PC-3 (cell line): ENCODE results near the gene PRMT1. TPM values are rescaled to one million over a fixed set of nuclear protein-coding genes. Genes with fewer than 3 reads are reported as not detected.

ENCODE experiments used
- ATAC-seq: fragments of 200-7000 bp; cut with Tn5 transposase; 2 replicates; pipeline ENCODE4 v1.9.1; 2020; ENCODE audit warnings: mild to moderate bottlenecking, moderate library complexity
- BruUV-seq: library from RNA; stranded (reverse); fragments of 400-500 nt; replicated peaks from 2 replicates; lab custom pipeline; 2021; lab: Mats Ljungman, UMichigan
- CTCF ChIA-PET: fragments of 300-600 bp; sonication (Branson Sonifier 250); formaldehyde crosslinking; loops from one replicate; lab custom pipeline; 2022; ENCODE audit warnings: antibody characterized with exemption; lab: Charles Lee
- POLR2A ChIA-PET: fragments of 300-600 bp; sonication (Branson Sonifier 250); formaldehyde crosslinking; loops from one replicate; lab custom pipeline; 2022; ENCODE audit warnings: antibody characterized with exemption; ENCODE audit not compliant: unreplicated experiment; lab: Charles Lee
- DNase-seq: peaks from one replicate; pipeline ENCODE4 v3.0.0-alpha.2; 2015
- H2AFZ ChIP-seq: fragments of 300-600 bp; sonication (generic); 2 replicates; pipeline ENCODE4 v1.6.0; 2016; ENCODE audit warnings: antibody characterized with exemption, low read length
- H3F3A ChIP-seq: fragments of 300-600 bp; sonication (generic); one replicate; pipeline ENCODE4 v1.6.0; 2017; ENCODE audit warnings: antibody characterized with exemption, low read length, control low read depth, mild to moderate bottlenecking; ENCODE audit not compliant: unreplicated experiment
- H3K27ac ChIP-seq: fragments of 300-600 bp; sonication (generic); 2 replicates; pipeline ENCODE4 v1.5.1; 2016; ENCODE audit warnings: mild to moderate bottlenecking, low read length
- H3K27me3 ChIP-seq: fragments of 300-600 bp; sonication (generic); 2 replicates; pipeline ENCODE4 v1.6.1; 2016; ENCODE audit warnings: low read length, mixed read lengths
- H3K36me3 ChIP-seq: fragments of 300-600 bp; sonication (generic); 2 replicates; pipeline ENCODE4 v1.6.1; 2016; ENCODE audit warnings: low read depth, mixed run types, low read length, mixed read lengths
- H3K4me1 ChIP-seq: fragments of 300-600 bp; sonication (generic); 2 replicates; pipeline ENCODE4 v1.5.1; 2016; ENCODE audit warnings: low read length; ENCODE audit not compliant: insufficient read depth
- H3K4me2 ChIP-seq: fragments of 300-600 bp; sonication (generic); 2 replicates; pipeline ENCODE4 v1.6.0; 2016; ENCODE audit warnings: low read length
- H3K4me3 ChIP-seq: fragments of 300-600 bp; sonication (generic); 2 replicates; pipeline ENCODE4 v1.5.1; 2016; ENCODE audit warnings: mild to moderate bottlenecking, low read length, mixed read lengths
- H3K79me2 ChIP-seq: fragments of 300-600 bp; sonication (generic); 2 replicates; pipeline ENCODE4 v1.6.1; 2017; ENCODE audit warnings: low read length, mixed read lengths
- H3K9ac ChIP-seq: fragments of 300-600 bp; sonication (generic); 2 replicates; pipeline ENCODE4 v1.6.0; 2016; ENCODE audit warnings: mild to moderate bottlenecking, low read length
- H3K9me2 ChIP-seq: fragments of 300-600 bp; sonication (generic); replicated peaks from 2 replicates; pipeline ENCODE4 v1.6.1; 2016; ENCODE audit warnings: mixed run types, low read length, mixed read lengths
- H3K9me3 ChIP-seq: fragments of 300-600 bp; sonication (generic); 2 replicates; pipeline ENCODE4 v1.6.1; 2016; ENCODE audit warnings: low read length, mixed read lengths
- H4K20me1 ChIP-seq: fragments of 300-600 bp; sonication (generic); 2 replicates; pipeline ENCODE4 v1.6.1; 2016; ENCODE audit warnings: low read length, mixed read lengths
- EZH2 ChIP-seq: fragments of 300-600 bp; sonication (generic); IDR thresholded peaks from one replicate; pipeline ENCODE4 v1.6.1; 2017; ENCODE audit warnings: antibody characterized with exemption, mild to moderate bottlenecking, low read length; ENCODE audit not compliant: unreplicated experiment
- EZH2phosphoT487 ChIP-seq: fragments of 300-600 bp; sonication (generic); IDR thresholded peaks from 2 replicates; pipeline ENCODE4 v1.6.1; 2018; ENCODE audit warnings: mild to moderate bottlenecking, antibody characterized with exemption, low read length, borderline replicate concordance
- intact Hi-C: fragments of 100-400 bp; cut with micrococcal nuclease; formaldehyde crosslinking; loops from 2 replicates; pipeline ENCODE4 v1.9.0; 2023
- total RNA-seq: library from RNA; depleted of rRNA; stranded (reverse); fragments of >200 nt; gene quantifications from 2 replicates; pipeline ENCODE4 v1.2.3, GENCODE V29; 2014
- TF ChIP-seq, protein P1 (sequence below): fragments of 300-600 bp; sonication (generic); conservative IDR thresholded peaks from 2 replicates; pipeline ENCODE4 v1.5.1; 2017; ENCODE audit warnings: antibody characterized with exemption, low read depth, mild to moderate bottlenecking, low read length

The PRMT1 gene
- total RNA-seq, 1 experiment from 2014 or later: 625 TPM

DNA sequence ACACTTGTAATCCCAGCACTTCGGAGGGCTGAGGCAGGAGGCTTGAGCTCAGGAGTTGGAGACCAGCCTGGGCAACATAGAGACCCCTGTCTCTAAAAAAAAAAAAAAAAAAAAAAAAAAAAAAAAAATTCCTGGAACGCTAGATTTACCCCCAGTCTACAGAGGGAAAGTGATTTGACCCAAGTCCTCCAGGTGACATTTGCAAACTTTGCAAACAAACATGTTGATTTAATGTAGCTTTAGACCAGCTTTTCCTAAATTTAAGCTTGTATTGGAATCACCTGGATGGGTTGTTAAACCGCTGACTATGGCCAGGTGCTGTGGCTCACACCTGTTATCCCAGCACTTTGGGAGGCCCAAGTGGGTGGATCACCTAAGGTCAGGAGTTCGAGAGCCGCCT, 22.3 kb downstream of the PRMT1 start:
- intact Hi-C loops: no loop called here
- Histone ChIP-seq H3K9me3 (no peaks in the 10 kb centered on the region), H3K27me3 (no peaks in the 10 kb centered on the region), H3K4me1 (no peaks in the 10 kb centered on the region), H3K27ac (no peak overlapping the region), H3K9ac (no peak overlapping the region), H3K4me2 (no peak overlapping the region), H3K9me2 (no peaks in the 10 kb centered on the region), H4K20me1 (no peaks in the 10 kb centered on the region), H3K4me3 (no peak overlapping the region), H3K79me2 (no peaks in the 10 kb centered on the region), H2AFZ (no peak overlapping the region), H3K36me3 (no peaks in the 10 kb centered on the region), H3F3A (no peaks in the 10 kb centered on the region)
- ChIA-PET CTCF (interaction anchor here (0.6 kb wide), 1 partner anchor 58 kb away, joined by 4 read pairs; the partner anchor contains the start of gene SCAF1), POLR2A (no interaction called here)
- ATAC-seq (no peak), DNase-seq (no peak)
- no TSS peak for BruUV-seq
- TF ChIP-seq, protein P1, sequence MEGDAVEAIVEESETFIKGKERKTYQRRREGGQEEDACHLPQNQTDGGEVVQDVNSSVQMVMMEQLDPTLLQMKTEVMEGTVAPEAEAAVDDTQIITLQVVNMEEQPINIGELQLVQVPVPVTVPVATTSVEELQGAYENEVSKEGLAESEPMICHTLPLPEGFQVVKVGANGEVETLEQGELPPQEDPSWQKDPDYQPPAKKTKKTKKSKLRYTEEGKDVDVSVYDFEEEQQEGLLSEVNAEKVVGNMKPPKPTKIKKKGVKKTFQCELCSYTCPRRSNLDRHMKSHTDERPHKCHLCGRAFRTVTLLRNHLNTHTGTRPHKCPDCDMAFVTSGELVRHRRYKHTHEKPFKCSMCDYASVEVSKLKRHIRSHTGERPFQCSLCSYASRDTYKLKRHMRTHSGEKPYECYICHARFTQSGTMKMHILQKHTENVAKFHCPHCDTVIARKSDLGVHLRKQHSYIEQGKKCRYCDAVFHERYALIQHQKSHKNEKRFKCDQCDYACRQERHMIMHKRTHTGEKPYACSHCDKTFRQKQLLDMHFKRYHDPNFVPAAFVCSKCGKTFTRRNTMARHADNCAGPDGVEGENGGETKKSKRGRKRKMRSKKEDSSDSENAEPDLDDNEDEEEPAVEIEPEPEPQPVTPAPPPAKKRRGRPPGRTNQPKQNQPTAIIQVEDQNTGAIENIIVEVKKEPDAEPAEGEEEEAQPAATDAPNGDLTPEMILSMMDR: no peak
- TF ChIP-seq EZH2phosphoT487 (no peak), EZH2 (no peak)

GRCh38 chr19:49700563-49700962, 23.5 kb downstream of the PRMT1 start:
- POLR2A ChIA-PET: no interaction called here

DNA sequence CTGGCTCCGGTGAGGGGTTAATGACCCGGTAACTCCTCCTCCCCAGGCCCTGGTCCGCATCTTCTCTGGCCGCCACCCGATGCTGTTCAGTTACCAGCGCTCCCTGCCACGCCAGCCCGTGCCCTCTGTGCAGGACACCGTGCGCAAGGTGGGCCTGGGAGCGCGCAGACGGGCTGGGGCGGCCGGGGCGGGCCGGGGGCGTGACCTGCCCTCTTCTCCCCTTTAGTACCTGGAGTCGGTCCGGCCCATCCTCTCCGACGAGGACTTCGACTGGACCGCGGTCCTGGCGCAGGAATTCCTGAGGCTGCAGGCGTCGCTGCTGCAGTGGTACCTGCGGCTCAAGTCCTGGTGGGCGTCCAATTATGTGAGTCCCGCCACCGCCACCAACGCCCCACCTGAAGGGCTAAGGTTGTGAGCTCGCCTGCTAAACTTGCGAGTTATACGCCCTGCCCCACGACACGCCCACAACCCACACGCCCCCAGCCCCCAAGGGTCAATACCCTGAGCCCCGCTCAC, 24.3 kb downstream of the PRMT1 start:
- ChIA-PET POLR2A (no interaction called here), CTCF (no interaction called here)
- H4K20me1 ChIP-seq: no peaks in the 10 kb centered on the region
- no peaks in the 10 kb centered on the region for H3K9me3 ChIP-seq
- BruUV-seq: no TSS peak
- no peaks in the 10 kb centered on the region for H3K9me2 ChIP-seq
- TF ChIP-seq EZH2 (no peak), EZH2phosphoT487 (no peak)
- TF ChIP-seq, protein P1: no peak
- H3K4me1 ChIP-seq: no peaks in the 10 kb centered on the region
- no peaks in the 10 kb centered on the region for H3K36me3 ChIP-seq
- ATAC-seq (no peak), DNase-seq (no peak)
- no peak overlapping the region for H3K4me3 ChIP-seq
- H3K27me3 ChIP-seq: no peaks in the 10 kb centered on the region
- H2AFZ ChIP-seq: no peak overlapping the region
- H3K27ac ChIP-seq: no peak overlapping the region
- H3K79me2 ChIP-seq: no peaks in the 10 kb centered on the region
- H3K4me2 ChIP-seq: no peak overlapping the region
- H3F3A ChIP-seq: no peaks in the 10 kb centered on the region
- no peak overlapping the region for H3K9ac ChIP-seq
- intact Hi-C loops: no loop called here

More at GRCh38 chr19:49700563-49700962, 23.5 kb downstream of the PRMT1 start:
- H3K9me3 ChIP-seq: no peaks in the 10 kb centered on the region
- no peaks in the 10 kb centered on the region for H3K79me2 ChIP-seq
- BruUV-seq: no TSS peak
- no peak for ATAC-seq
- H3K27ac ChIP-seq: no peak overlapping the region
- intact Hi-C loops: no loop called here
- no peak for DNase-seq
- H3F3A ChIP-seq: no peaks in the 10 kb centered on the region
- H3K4me2 ChIP-seq: no peak overlapping the region
- no peaks in the 10 kb centered on the region for H3K4me1 ChIP-seq
- no peaks in the 10 kb centered on the region for H3K36me3 ChIP-seq
- H3K9ac ChIP-seq: no peak overlapping the region
- H2AFZ ChIP-seq: no peak overlapping the region
- no peak overlapping the region for H3K4me3 ChIP-seq
- H3K27me3 ChIP-seq: no peaks in the 10 kb centered on the region
- no peaks in the 10 kb centered on the region for H4K20me1 ChIP-seq
- H3K9me2 ChIP-seq: no peaks in the 10 kb centered on the region
- TF ChIP-seq, protein P1: no peak
- TF ChIP-seq EZH2phosphoT487: no peak
- CTCF ChIA-PET: no interaction called here
